ACC112 (cell line): Measurements from ENCODE around the gene CDH23.

Experiments used
- H2AFZ ChIP-seq: fragments of 200-600 bp; sonication (generic); one replicate; pipeline ENCODE4 v1.6.0; 2017; ENCODE audit warnings: antibody characterized with exemption, low read length; ENCODE audit not compliant: unreplicated experiment
- H3K27ac ChIP-seq: fragments of 200-600 bp; sonication (generic); 2 replicates; pipeline ENCODE4 v1.5.1; 2014; ENCODE audit warnings: low read depth, mild to moderate bottlenecking, antibody characterized with exemption, low read length, moderate library complexity
- H3K27me3 ChIP-seq: fragments of 200-600 bp; sonication (generic); 2 replicates; pipeline ENCODE4 v1.6.1; 2014; ENCODE audit warnings: mild to moderate bottlenecking, antibody characterized with exemption, low read length, moderate library complexity, mixed read lengths; ENCODE audit not compliant: insufficient read depth
- H3K36me3 ChIP-seq: fragments of 200-600 bp; sonication (generic); 2 replicates; pipeline ENCODE4 v1.6.1; 2016; ENCODE audit warnings: mild to moderate bottlenecking, antibody characterized with exemption, low read length, moderate library complexity, mixed read lengths; ENCODE audit not compliant: insufficient read depth
- H3K4me1 ChIP-seq: fragments of 200-600 bp; sonication (generic); one replicate; pipeline ENCODE4 v1.6.1; 2016; ENCODE audit warnings: low read length, mixed read lengths; ENCODE audit not compliant: insufficient read depth, unreplicated experiment, control insufficient read depth
- H3K4me3 ChIP-seq: fragments of 200-600 bp; sonication (generic); 2 replicates; pipeline ENCODE4 v1.5.1; 2014; ENCODE audit warnings: mild to moderate bottlenecking, low read depth, low read length
- H3K79me2 ChIP-seq: fragments of 200-600 bp; sonication (generic); one replicate; pipeline ENCODE4 v1.6.0; 2016; ENCODE audit warnings: low read length; ENCODE audit not compliant: control insufficient read depth, unreplicated experiment, insufficient read depth

The CDH23 gene

GRCh38 chr10:71705582-71705981 is 308.9 kb downstream of the CDH23 start:
- no peak overlapping the region for H2AFZ ChIP-seq
- no peak overlapping the region for H3K4me3 ChIP-seq
- H3K4me1 ChIP-seq = no peaks in the 10 kb centered on the region
- H3K79me2 ChIP-seq = no peaks in the 10 kb centered on the region
- H3K36me3 ChIP-seq = no peaks in the 10 kb centered on the region
- H3K27me3 ChIP-seq = no peaks in the 10 kb centered on the region
- H3K27ac ChIP-seq = no peak overlapping the region

- no peaks in the 10 kb centered on the region for H3K36me3 ChIP-seq
- H3K4me3 ChIP-seq = no peak overlapping the region
- H3K79me2 ChIP-seq = no peaks in the 10 kb centered on the region
- H3K4me1 ChIP-seq = no peaks in the 10 kb centered on the region
- no peak overlapping the region for H3K27ac ChIP-seq
- H2AFZ ChIP-seq = no peak overlapping the region
- no peaks in the 10 kb centered on the region for H3K27me3 ChIP-seq
Measured at GRCh38 chr10:71706216-71707121, 309.7 kb downstream of the CDH23 start.

GRCh38 chr10:71707240-71707789 is 310.6 kb downstream of the CDH23 start:
- no peak overlapping the region for H3K4me3 ChIP-seq
- no peaks in the 10 kb centered on the region for H3K79me2 ChIP-seq
- H3K4me1 ChIP-seq = no peaks in the 10 kb centered on the region
- H3K36me3 ChIP-seq = no peaks in the 10 kb centered on the region
- H3K27ac ChIP-seq = no peak overlapping the region
- no peaks in the 10 kb centered on the region for H3K27me3 ChIP-seq
- H2AFZ ChIP-seq = no peak overlapping the region

- Histone ChIP-seq H3K27me3 (no peaks in the 10 kb centered on the region), H3K4me1 (peaks cover 8% of the 10 kb centered on the region), H2AFZ (no peak overlapping the region), H3K36me3 (no peaks in the 10 kb centered on the region), H3K79me2 (no peaks in the 10 kb centered on the region), H3K27ac (no peak overlapping the region), H3K4me3 (no peak overlapping the region)
Measured at GRCh38 chr10:71708301-71708703, 311.6 kb downstream of the CDH23 start.

GRCh38 chr10:71708897-71709882 is 312.5 kb downstream of the CDH23 start:
- no peak overlapping the region for H3K4me3 ChIP-seq
- H3K27me3 ChIP-seq = no peaks in the 10 kb centered on the region
- H3K4me1 ChIP-seq = peaks cover 16% of the 10 kb centered on the region
- no peaks in the 10 kb centered on the region for H3K79me2 ChIP-seq
- H3K27ac ChIP-seq = no peak overlapping the region
- no peak overlapping the region for H2AFZ ChIP-seq
- H3K36me3 ChIP-seq = no peaks in the 10 kb centered on the region

- no peaks in the 10 kb centered on the region for H3K79me2 ChIP-seq
- no peak overlapping the region for H3K27ac ChIP-seq
- H3K27me3 ChIP-seq = no peaks in the 10 kb centered on the region
- no peak overlapping the region for H2AFZ ChIP-seq
- no peak overlapping the region for H3K4me3 ChIP-seq
- no peaks in the 10 kb centered on the region for H3K36me3 ChIP-seq
- peaks cover 23% of the 10 kb centered on the region for H3K4me1 ChIP-seq
Measured at GRCh38 chr10:71710519-71710918, 313.8 kb downstream of the CDH23 start.

- peaks cover 23% of the 10 kb centered on the region for H3K4me1 ChIP-seq
Measured at GRCh38 chr10:71711052-71711623, 314.4 kb downstream of the CDH23 start.

GRCh38 chr10:71712170-71712569 is 315.4 kb downstream of the CDH23 start:
- no peaks in the 10 kb centered on the region for H3K79me2 ChIP-seq
- H3K4me3 ChIP-seq = no peak overlapping the region
- H3K27ac ChIP-seq = no peak overlapping the region
- no peaks in the 10 kb centered on the region for H3K27me3 ChIP-seq
- peaks cover 23% of the 10 kb centered on the region for H3K4me1 ChIP-seq
- H2AFZ ChIP-seq = no peak overlapping the region
- H3K36me3 ChIP-seq = no peaks in the 10 kb centered on the region

More at GRCh38 chr10:71711052-71711623, 314.4 kb downstream of the CDH23 start:
- Histone ChIP-seq H3K4me3 (no peak overlapping the region), H3K27ac (no peak overlapping the region), H3K36me3 (no peaks in the 10 kb centered on the region), H3K79me2 (no peaks in the 10 kb centered on the region), H2AFZ (no peak overlapping the region), H3K27me3 (no peaks in the 10 kb centered on the region)

GRCh38 chr10:71712572-71713134 is 315.9 kb downstream of the CDH23 start:
- no peaks in the 10 kb centered on the region for H3K27me3 ChIP-seq
- peak overlapping the region; percentile 55 for H2AFZ ChIP-seq
- H3K36me3 ChIP-seq = no peaks in the 10 kb centered on the region
- peak overlapping the region; percentile 86 for H3K27ac ChIP-seq
- no peaks in the 10 kb centered on the region for H3K79me2 ChIP-seq
- H3K4me1 ChIP-seq = peaks cover 23% of the 10 kb centered on the region
- H3K4me3 ChIP-seq = no peak overlapping the region
